HG02642 (cell line): ENCODE results near the gene ZBTB11.
A peak's percentile ranks its signal among the peaks of the same experiment; 100 is the strongest.
"Not testable (repeated sequence)": the region's sequence is repeated elsewhere in the genome, so short reads cannot be mapped to it uniquely, and the experiment has no call there.

Experiments used
- ATAC-seq: cut with Tn5 transposase; IDR thresholded peaks from one replicate; pipeline ENCODE4 v1.9.1; 2021; ENCODE audit warnings: mild to moderate bottlenecking; ENCODE audit not compliant: unreplicated experiment, poor library complexity

The ZBTB11 gene

DNA sequence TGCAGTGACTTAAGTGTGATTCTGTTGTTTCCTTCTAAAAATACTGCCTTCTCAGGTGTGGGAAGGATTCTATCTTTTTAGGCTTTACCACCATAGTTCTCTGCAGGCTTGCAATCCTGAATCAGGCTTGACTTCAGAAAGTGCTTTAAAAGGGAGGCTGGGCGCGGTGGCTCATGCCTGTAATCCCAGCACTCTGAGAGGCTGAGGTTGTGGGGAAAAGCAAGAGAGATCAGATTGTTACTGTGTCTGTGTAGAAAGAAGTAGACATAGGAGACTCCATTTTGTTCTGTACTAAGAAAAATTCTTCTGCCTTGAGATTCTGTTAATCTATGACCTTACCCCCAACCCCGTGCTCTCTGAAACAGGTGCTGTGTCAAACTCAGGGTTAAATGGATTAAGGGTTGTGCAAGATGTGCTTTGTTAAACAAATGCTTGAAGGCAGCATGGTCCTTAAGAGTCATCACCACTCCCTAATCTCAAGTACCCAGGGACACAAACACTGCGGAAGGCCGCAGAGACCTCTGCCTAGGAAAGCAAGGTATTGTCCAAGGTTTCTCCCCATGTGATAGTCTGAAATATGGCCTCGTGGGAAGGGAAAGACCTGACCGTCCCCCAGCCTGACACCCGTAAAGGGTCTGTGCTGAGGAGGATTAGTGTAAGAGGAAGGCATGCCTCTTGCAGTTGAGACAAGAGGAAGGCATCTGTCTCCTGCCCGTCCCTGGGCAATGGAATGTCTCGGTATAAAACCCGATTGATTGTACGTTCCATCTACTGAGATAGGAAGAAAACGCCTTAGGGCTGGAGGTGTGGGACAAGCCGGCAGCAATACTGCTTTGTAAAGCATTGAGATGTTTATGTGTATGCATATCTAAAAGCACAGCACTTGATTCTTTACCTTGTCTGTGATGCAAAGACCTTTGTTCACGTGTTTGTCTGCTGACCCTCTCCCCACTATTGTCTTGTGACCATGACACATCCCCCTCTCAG is 15.0 kb upstream of the ZBTB11 start:
- ATAC-seq = not testable (repeated sequence)

DNA sequence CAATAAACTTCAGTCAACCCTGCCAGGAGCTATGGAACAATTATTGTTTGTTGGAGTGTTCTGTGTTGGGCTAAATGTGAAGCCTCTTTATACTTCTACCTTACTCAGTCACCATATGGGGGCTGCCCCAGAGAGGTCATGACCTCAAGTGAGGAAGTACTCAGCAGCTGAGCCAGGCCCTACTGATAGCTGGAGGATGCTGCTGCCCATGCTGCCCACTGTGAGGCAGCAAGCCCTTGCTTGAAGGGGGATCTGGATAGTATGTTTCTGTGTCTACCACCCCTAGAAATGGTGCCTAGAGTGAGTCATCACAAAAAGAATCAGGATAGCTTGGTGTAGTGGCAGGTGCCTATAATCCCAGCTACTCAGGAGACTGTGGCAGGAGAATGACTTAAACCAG is 14.0 kb upstream of the ZBTB11 start:
- ATAC-seq = peak; percentile 38

DNA sequence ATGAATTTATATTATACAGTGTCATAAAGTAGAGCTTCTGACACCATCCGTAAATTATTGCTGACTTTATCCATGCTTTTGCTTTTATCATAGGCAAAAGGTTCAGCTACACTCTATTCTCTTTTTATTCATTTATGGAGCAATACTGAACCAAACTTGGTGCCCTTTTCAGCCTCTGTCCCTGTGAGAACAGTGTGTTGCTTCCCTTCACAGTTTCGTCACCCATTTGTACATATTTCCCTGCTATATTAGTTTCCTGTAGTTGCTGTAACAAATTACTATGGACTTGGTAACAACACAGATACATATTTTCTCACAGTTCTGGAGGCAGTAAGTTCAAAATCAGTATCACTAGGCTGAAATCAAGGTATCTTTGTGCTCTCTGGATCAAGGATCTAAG is 12.4 kb upstream of the ZBTB11 start:
- no peak for ATAC-seq

DNA sequence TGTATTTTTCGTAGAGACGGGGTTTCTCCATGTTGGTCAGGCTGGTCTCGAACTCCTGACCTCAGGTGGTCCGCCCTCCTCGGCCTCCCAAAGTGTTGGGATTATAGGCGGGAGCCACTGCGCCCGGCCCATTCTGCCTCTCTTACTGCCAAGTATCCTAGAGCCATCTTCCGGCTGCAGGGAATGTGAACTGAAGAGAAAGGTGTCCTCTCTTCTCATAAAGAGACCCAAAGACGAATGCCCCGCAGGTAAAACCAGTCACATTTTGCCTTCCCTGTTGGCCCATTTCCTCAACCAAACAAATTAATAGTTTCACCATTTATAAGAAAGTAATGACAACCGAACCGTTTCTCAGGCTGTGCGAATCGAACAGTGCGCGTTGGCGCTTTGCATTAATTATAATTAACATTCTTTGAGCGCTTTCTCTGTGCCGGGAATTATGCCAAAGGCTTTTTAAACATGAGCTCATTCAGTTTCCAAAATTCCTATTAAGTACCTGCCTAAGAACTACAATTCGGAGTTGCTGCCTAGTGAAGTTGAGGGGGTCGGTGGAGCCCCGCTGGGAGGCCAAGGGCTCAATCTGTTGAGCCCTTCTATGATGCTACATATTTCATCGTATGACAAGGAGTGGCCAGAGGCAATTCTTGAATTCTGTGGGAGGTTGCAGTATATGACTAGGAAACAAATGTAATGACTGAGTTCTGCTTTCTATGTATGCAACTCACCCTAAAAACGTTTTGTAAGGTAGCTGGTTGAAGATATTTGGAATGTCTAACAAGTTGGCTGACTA is 10.4 kb upstream of the ZBTB11 start:
- no peak for ATAC-seq

DNA sequence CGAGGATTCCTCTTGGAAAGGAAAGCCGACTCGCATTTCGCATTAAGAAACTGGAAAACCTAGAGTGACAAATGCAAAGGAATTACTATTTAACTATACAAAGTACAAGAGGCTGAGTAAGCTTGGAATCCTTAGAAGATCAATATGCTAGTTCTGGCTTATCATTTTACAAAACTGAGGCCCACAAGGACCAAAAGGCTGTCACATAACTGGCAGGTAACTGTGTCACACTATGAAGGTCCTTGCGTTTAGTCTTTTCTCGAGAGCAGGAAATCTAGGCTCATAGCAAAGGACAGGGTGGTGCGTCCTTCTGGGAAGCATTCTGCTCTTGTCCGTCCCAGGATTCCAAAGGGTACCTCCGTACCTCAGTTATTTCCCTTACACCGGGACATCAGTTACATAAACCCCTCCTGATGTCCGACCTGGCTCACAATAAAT is 9.0 kb upstream of the ZBTB11 start:
- no peak for ATAC-seq

DNA sequence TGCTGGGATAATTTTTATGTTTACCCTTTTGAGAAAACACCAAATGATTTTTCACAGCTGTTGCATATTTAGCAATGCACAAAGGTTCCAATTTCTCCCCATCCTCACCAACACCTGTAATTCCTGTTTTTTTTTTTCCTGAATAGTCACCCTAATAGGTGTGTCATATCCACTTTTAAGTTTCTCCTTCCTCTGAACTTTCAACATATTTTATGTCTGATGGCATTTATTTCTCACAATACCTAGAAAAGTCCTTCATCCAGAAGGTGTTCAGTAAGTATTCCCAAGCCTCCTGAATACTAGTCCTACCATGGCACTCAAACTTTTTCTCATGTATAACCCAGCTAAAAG is 8.1 kb upstream of the ZBTB11 start:
- no peak for ATAC-seq

DNA sequence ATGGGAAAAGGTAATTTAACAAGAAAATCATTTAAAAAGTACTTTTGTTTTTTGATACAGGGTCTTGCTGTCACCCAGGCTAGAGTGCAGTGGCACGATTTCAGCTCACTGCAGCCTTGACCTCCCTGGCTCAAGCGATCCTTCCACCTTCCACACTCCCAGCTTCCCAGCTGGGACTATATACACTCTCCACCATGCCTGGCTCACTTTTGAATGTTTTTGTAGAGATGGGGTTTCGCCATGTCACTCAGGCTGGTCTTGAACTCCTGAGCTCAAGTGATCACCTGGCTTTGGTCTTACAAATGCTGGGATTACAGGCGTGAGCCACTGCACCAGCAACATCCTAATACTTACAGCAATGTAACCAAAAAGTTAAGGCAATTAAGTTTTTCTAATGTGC is 3.5 kb upstream of the ZBTB11 start:
- no peak for ATAC-seq

DNA sequence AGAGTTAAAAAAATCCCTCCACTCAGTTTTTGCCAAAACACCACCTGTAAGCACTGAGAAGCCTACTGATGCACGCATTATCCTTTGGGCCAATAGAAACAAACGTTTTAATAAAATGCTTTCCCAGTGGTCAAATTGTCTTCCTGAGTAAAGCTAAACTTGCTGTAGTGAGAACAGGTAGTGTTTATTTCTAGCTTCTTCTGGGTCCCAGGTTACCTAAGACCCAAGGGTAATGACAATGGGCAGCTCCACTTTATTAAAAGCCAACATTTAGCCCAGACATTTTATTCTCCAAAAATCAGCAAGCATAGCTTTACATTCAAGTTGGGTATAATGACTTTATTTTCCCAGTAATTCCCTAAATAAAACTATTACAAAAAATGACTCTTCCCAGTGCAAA is 1.9 kb upstream of the ZBTB11 start:
- not testable (repeated sequence) for ATAC-seq

DNA sequence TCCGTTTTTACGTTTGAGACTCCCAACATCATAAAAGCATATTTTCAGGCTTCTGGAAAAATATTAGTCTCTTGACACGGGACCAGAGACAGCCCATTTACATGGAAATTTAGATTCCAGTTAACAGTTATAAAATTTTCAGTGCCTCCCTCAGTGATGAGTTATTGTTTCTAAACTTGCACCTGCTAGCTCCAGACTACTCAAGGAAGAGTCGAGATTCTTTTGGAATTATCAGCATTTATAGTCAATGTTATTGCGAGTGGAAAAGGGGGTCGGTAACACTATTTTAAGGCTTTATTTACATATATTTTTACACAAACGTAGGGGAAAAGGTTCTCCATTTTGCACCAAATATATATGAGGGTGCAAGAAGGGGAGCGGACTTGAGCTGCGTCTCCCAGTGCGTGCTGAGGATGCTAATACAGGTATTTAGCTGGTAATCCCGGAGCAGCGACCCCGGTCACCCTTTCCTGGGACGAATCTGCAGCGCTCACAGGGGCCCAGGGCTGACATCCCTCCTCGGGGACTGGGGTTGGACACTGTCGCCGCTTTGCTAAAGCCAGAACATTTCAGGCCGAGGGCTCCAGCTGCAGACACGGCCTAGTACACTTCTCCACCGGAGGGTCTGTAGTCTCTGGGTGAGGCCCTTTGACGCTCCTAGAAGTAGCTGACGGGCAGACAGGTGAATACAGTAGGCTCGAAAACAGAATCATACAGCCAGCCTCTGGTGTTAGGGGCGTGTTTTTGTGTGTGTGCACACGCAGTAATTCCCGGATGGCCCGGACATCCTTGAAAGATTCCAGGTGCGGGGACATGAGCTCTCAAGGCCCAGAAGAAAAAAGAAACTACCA is 729 bp upstream of the ZBTB11 start:
- no peak for ATAC-seq

DNA sequence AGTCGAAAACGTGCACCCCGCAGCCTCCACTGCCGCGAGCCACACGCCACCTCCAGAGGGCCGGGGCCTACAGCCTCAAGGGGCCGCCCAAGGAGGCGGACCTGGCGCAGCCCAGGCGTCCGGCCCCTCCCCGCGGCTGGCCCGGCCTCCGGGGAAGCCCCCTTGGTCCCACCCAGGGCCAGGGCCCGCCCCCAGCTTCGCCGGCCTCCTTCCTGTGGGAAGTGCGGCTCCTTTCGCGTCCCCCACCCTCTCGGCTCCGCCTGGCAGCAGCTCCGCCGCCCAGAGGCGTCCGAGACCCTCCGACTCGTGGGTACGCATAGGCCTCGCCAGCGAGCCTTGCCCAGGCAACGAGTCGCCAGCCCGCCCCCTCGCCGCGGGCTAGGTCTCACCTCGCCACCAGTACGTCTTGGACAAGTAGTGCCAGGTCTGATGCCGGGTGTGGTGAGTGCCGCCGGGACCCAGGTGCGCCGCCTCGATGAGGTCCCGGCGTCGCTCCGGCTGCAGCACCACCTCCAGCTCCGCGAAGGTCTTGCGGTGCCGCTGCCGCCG is 642 bp downstream of the ZBTB11 start:
- peak; percentile 89 for ATAC-seq

DNA sequence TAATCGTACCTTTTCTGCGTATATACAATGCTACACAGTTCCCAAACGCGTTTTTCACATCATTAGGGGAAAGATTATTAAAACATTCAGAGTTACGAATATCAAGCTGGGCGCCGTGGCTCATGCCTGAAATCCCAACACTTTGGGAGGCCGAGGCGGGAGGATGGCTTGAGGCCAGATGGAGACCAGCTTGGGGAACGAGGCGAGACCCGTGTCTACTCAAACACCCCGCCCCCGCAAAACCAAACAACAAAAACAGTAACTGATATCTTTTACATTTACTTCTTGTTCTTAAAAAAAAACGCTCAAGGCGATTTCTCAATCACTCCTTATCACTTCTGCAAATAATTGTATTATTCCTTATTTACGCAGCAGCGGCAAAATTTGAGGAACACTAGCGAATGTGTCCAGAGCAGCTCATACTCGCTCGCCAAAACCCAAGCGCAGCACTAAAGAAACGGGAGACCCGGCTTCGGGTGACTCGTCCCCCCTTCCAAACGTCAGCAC is 1.2 kb downstream of the ZBTB11 start:
- no peak for ATAC-seq

DNA sequence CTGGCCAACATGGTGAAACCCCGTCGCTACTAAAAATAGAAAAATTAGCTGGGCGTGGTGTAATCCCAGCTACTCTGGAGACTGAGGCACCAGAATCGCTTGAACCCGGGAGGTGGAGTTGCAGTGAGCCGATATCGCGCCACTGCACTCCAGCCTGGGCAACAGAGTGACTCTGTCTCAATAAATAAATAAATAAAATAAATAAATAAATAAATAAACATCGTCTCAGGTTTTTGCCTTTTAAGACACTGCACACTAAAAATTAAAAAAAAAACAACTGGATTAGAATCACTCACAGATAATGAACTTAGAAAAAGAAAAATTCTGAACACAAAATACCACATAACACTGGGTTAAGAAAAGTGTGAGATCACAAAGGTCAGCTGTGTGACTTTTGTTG is 2.4 kb downstream of the ZBTB11 start:
- no peak for ATAC-seq

DNA sequence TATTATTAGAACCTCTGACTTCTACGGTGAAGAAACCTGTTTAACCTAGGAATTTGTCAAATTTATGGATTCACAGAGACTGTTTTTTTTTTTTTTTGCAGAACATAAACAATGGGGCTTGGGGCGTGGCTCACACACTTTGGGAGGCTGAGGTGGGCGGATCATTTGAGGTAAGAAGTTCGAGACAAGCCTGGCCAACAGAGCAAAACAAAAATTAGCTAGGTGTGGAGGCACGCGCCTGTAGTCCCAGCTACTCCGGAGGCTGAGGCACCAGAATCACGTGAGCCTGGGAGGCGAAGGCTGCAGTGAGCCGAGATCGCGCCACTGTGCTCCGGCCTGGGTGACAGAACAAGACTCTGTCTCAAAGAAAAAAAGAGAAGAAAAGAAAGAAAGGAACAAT is 3.0 kb downstream of the ZBTB11 start:
- no peak for ATAC-seq

DNA sequence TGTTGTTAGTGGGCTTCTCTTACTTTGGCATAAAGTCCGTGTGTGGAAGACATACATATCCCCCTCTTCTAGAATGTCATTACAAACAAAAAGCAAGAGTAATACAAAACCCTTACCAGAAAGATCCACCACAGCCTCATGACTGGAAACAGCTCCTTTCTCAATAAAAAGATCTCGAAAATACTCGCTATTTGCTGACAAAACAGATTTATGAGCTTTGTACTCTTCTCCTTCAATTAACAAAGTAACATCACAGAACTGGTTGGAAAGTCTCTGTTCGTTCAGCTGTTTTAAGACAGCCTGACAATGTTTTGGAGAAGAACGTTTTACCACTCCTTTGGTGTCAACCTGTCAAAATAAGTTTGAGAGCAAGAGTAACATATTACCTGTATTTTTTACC is 5.9 kb downstream of the ZBTB11 start:
- no peak for ATAC-seq

DNA sequence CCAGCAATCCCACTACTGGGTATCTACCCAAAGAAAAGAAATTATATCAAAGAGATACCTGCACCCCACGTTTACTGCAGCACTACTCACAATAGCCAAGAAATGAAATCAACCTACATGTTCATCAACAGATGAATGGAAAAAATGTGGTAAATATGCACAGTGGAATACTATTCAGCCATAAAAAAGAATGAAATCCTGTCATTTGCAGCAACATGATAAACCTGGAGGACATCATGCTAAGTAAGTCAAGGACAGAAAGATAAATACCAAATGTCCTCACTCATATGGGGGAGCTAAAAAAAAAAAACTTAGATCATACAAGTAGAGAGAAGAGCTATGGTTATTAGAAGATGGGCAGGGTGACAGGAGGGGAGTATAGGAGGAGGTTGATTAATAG is 9.1 kb downstream of the ZBTB11 start:
- no peak for ATAC-seq

DNA sequence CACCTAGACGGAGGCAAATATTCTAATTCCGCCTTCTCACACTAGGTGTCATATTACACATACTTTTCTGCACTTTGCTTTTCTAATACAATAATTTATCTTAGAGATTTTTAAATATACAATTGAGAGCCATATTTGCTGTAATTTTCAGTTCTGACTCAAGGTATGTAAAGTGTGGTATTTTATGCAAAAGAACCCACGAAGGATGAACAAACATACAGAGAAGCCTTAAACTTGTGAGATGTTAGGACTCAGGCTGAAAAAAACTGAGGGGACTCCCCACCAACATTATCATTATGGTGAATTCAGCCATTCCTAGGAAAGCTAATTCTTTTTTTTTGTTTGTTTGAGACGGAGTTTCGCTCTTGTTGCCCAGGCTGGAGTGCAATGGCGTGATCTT is 9.6 kb downstream of the ZBTB11 start:
- no peak for ATAC-seq

DNA sequence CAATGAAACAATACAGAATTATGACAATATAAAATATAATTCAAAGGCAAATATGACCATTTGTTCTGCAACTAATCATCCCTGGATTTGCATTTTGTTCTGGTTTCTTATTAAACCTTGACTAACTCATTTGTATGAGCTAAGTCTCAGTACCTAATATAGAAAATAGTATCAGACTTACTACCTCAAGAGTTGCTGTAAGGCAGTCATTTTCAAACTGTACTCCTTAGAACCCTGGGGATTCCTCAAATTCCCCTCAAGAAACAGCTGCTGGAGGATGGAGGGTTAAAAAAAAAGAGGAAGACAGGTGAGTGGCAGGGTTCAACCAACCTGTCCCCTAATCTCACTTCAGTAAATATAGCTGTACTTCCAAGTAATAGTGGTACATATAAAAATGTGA is 11.1 kb downstream of the ZBTB11 start:
- peak; percentile 65 for ATAC-seq

DNA sequence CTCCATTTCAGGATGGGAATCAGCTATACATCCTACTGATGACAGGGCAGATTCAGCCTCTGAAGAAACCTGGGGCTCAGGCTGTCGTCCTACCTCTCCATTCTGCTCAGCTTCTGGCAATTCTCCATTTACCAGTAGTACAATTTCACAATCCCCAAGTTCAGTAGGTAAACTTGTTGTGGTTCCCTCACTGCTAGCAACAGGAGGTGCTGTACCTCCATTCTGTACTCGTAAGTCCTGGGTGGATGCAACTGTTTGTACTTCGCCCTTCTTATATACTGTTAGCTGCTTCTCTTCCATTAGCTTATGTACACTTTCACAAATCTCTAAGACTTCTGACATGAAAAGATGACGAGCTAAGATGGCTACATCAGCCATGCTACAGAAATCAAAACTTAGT is 11.6 kb downstream of the ZBTB11 start:
- peak; percentile 6 for ATAC-seq

DNA sequence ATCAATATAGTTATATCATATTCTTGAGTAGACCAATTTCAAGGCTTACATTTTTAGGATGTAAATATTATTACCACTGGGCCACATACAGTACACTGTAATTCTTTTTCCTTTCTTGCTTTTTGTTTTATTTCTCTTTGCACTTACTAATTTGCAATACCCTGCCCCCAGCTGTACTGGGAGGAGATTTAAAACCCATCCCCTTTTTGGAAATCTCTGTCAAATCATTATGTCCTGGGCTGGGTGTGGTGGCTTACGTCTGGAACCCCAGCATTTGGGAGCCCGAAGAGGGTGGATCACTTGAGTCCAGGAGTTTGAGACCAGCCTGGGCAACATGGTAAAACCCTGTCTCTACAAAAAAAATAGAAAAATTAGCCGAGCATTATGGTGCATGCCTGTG is 16.2 kb downstream of the ZBTB11 start:
- ATAC-seq = no peak

DNA sequence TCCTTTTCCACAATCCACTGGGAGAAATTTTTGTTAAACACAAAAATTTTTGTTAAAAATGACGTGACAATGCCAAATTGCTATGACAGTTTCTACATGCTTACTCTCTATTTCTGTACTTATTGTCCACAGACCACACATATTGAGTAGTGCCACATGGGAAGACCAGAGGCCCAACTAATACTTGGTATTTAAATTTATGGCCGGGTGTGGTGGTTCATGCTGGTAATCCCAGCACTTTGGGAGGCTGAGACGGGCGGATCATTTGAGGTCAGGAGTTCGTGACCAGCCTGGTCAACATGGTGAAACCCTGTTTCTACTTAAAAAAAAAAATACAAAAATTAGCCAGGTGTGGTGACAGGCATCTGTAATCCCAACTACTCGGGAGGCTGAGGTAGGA is 20.3 kb downstream of the ZBTB11 start:
- no peak for ATAC-seq
